IMR-90 (cell line): Measurements from ENCODE around the gene ADGRD2. TPM values are rescaled to one million over a fixed set of nuclear protein-coding genes. Genes with fewer than 3 reads are reported as not detected.

Source experiments
- ATAC-seq: fragments of 200-7000 bp; cut with Tn5 transposase; 2 replicates; pipeline ENCODE4 v1.9.1; 2020; ENCODE audit warnings: low read depth, mild to moderate bottlenecking, moderate library complexity
- BruUV-seq: library from RNA; stranded (reverse); fragments of 400-500 nt; replicated peaks from 2 replicates; lab custom pipeline; 2021; lab: Mats Ljungman, UMichigan
- CTCF ChIA-PET: fragments of 300-600 bp; formaldehyde crosslinking; extraction: SDS; loops from one replicate; lab custom pipeline; 2021; ENCODE audit warnings: antibody characterized with exemption; lab: Yijun Ruan, JAX
- POLR2A ChIA-PET: fragments of 300-600 bp; sonication (Branson Sonifier 250); formaldehyde crosslinking; loops from one replicate; lab custom pipeline; 2022; ENCODE audit warnings: antibody characterized with exemption; ENCODE audit not compliant: unreplicated experiment; lab: Charles Lee
- DNase-seq: peaks from one replicate; pipeline ENCODE4 v3.0.0; 2013
- H2AFZ ChIP-seq: replicated peaks from 2 replicates; pipeline ENCODE3; 2013; ENCODE audit warnings: low read length, mild to moderate bottlenecking; ENCODE audit not compliant: poor library complexity
- H2AK5ac ChIP-seq: 2 replicates; pipeline ENCODE4 v1.6.1; 2013; ENCODE audit warnings: low read depth, low read length, inconsistent platforms
- H2AK9ac ChIP-seq: replicated peaks from 2 replicates; pipeline ENCODE3; 2013; ENCODE audit warnings: mild to moderate bottlenecking, low read depth, low read length, moderate library complexity; ENCODE audit not compliant: poor library complexity
- H2BK120ac ChIP-seq: 2 replicates; pipeline ENCODE4 v1.6.1; 2013; ENCODE audit warnings: low read depth, low read length, inconsistent platforms
- H2BK15ac ChIP-seq: 3 replicates; pipeline ENCODE4 v1.6.1; 2013; ENCODE audit warnings: low read depth, low read length, inconsistent platforms
- H2BK20ac ChIP-seq: 2 replicates; pipeline ENCODE4 v1.6.1; 2013; ENCODE audit warnings: low read depth, mild to moderate bottlenecking, inconsistent platforms, low read length, moderate library complexity
- H2BK5ac ChIP-seq: 2 replicates; pipeline ENCODE4 v1.6.1; 2013; ENCODE audit warnings: mild to moderate bottlenecking, low read depth, low read length, inconsistent platforms; ENCODE audit not compliant: poor library complexity, severe bottlenecking
- H3K14ac ChIP-seq: replicated peaks from 2 replicates; pipeline ENCODE4 v1.6.1; 2013; ENCODE audit warnings: low read depth, low read length, inconsistent platforms
- H3K18ac ChIP-seq: 2 replicates; pipeline ENCODE4 v1.6.1; 2013; ENCODE audit warnings: low read depth, low read length, control low read depth
- H3K23ac ChIP-seq: 2 replicates; pipeline ENCODE4 v1.6.1; 2013; ENCODE audit warnings: low read depth, low read length, inconsistent platforms
- H3K27ac ChIP-seq: 2 replicates; pipeline ENCODE4 v1.5.1; 2013; ENCODE audit warnings: mild to moderate bottlenecking, control low read depth, low read length; ENCODE audit not compliant: insufficient read depth
- H3K27me3 ChIP-seq: 2 replicates; pipeline ENCODE4 v1.6.1; 2013; ENCODE audit warnings: low read length; ENCODE audit not compliant: control insufficient read depth, insufficient read depth
- H3K36me3 ChIP-seq: 2 replicates; pipeline ENCODE4 v1.6.1; 2013; ENCODE audit warnings: low read length, mixed read lengths; ENCODE audit not compliant: control insufficient read depth, insufficient read depth
- H3K4ac ChIP-seq: 2 replicates; pipeline ENCODE4 v1.6.1; 2013; ENCODE audit warnings: low read depth, low read length, inconsistent platforms
- H3K4me1 ChIP-seq: 2 replicates; pipeline ENCODE4 v1.6.1; 2013; ENCODE audit warnings: low read length, mixed read lengths; ENCODE audit not compliant: control insufficient read depth, insufficient read depth
- H3K4me2 ChIP-seq: 2 replicates; pipeline ENCODE4 v1.6.1; 2013; ENCODE audit warnings: low read depth, mild to moderate bottlenecking, control low read depth, low read length, moderate library complexity
- H3K4me3 ChIP-seq: 2 replicates; pipeline ENCODE4 v1.5.1; 2013; ENCODE audit warnings: low read depth, mild to moderate bottlenecking, control low read depth, low read length, moderate library complexity; ENCODE audit not compliant: insufficient read depth
- H3K56ac ChIP-seq: 2 replicates; pipeline ENCODE4 v1.6.1; 2013; ENCODE audit warnings: low read length, inconsistent platforms; ENCODE audit not compliant: insufficient read depth; ENCODE audit errors: extremely low read depth
- H3K79me1 ChIP-seq, 2 experiments: 2 replicates each; pipeline ENCODE4 v1.6.1; 2013; ENCODE audit warnings: low read length in 2 of 2, inconsistent platforms in 1 of 2, low read depth in 1 of 2
- H3K9ac ChIP-seq: 2 replicates; pipeline ENCODE4 v1.6.1; 2013; ENCODE audit warnings: low read depth, low read length, control low read depth
- H3K9me1 ChIP-seq: 2 replicates; pipeline ENCODE4 v1.6.1; 2013; ENCODE audit warnings: low read length, inconsistent platforms; ENCODE audit not compliant: insufficient read depth
- H3K9me3 ChIP-seq: 2 replicates; pipeline ENCODE4 v1.6.1; 2013; ENCODE audit warnings: low read length; ENCODE audit not compliant: control insufficient read depth, insufficient read depth
- H4K20me1 ChIP-seq: 2 replicates; pipeline ENCODE4 v1.6.1; 2013; ENCODE audit warnings: low read length, inconsistent platforms; ENCODE audit not compliant: insufficient read depth
- H4K5ac ChIP-seq: 2 replicates; pipeline ENCODE4 v1.6.1; 2013; ENCODE audit warnings: mild to moderate bottlenecking, low read depth, low read length, control low read depth
- H4K8ac ChIP-seq, 2 experiments: 2 replicates each; pipeline ENCODE4 v1.6.1; 2013; ENCODE audit warnings: low read depth in 2 of 2, low read length in 2 of 2, control low read depth in 1 of 2, inconsistent platforms in 1 of 2
- H4K91ac ChIP-seq: 2 replicates; pipeline ENCODE4 v1.6.1; 2013; ENCODE audit warnings: low read depth, low read length, inconsistent platforms; ENCODE audit not compliant: insufficient read depth
- BHLHE40 ChIP-seq: fragments of 150-350 bp; IDR thresholded peaks from 2 replicates; pipeline ENCODE4 v1.6.1; 2016; ENCODE audit warnings: mild to moderate bottlenecking, low read depth, low read length
- CEBPB ChIP-seq: IDR thresholded peaks from 2 replicates; pipeline ENCODE4 v1.6.1; 2012; ENCODE audit warnings: low read depth, low read length, improper control_type of control experiment
- CTCF ChIP-seq: conservative IDR thresholded peaks from 2 replicates; pipeline ENCODE4 v1.5.1; 2012; ENCODE audit warnings: mild to moderate bottlenecking, low read depth, low read length, improper control_type of control experiment
- ELK1 ChIP-seq: fragments of 150-350 bp; IDR thresholded peaks from 2 replicates; pipeline ENCODE4 v1.6.1; 2016; ENCODE audit warnings: low read depth, mild to moderate bottlenecking, low read length, moderate library complexity, borderline replicate concordance
- FOS ChIP-seq: fragments of 150-350 bp; IDR thresholded peaks from 2 replicates; pipeline ENCODE4 v1.6.1; 2016; ENCODE audit warnings: low read depth, low read length
- MAFK ChIP-seq: IDR thresholded peaks from 2 replicates; pipeline ENCODE4 v1.6.1; 2012; ENCODE audit warnings: low read depth, low read length, improper control_type of control experiment
- MAZ ChIP-seq: IDR thresholded peaks from 2 replicates; pipeline ENCODE4 v1.6.1; 2012; ENCODE audit warnings: low read depth, mild to moderate bottlenecking, low read length, improper control_type of control experiment, moderate library complexity, borderline replicate concordance
- MXI1 ChIP-seq: IDR thresholded peaks from 2 replicates; pipeline ENCODE4 v1.6.1; 2012; ENCODE audit warnings: low read depth, mild to moderate bottlenecking, low read length, moderate library complexity, borderline replicate concordance
- POLR2A ChIP-seq: IDR thresholded peaks from 2 replicates; pipeline ENCODE4 v1.6.1; 2012; ENCODE audit warnings: mild to moderate bottlenecking, low read depth, low read length
- RAD21 ChIP-seq: IDR thresholded peaks from 2 replicates; pipeline ENCODE4 v1.6.1; 2012; ENCODE audit warnings: low read length, improper control_type of control experiment
- RFX5 ChIP-seq: IDR thresholded peaks from 2 replicates; pipeline ENCODE4 v1.8.0; 2012; ENCODE audit warnings: low read depth, mild to moderate bottlenecking, low read length, moderate library complexity
- SMC3 ChIP-seq: fragments of 150-350 bp; IDR thresholded peaks from 2 replicates; pipeline ENCODE4 v1.6.1; 2016; ENCODE audit warnings: low read depth, mild to moderate bottlenecking, antibody characterized with exemption, low read length, moderate library complexity
- USF2 ChIP-seq: fragments of 150-350 bp; IDR thresholded peaks from 2 replicates; pipeline ENCODE4 v1.6.1; 2017; ENCODE audit warnings: mild to moderate bottlenecking, antibody characterized with exemption, low read length, low read depth
- WGBS, 2 experiments: methylation state at CpG; one replicate each; pipeline versions ENCODE4 v1.1.5 to v1.1.7; 2013; ENCODE audit warnings: missing lambda C conversion rate in 2 of 2; ENCODE audit not compliant: insufficient read length in 1 of 2; ENCODE audit errors: extremely low coverage in 2 of 2; 5-methylcytosine and 5-hydroxymethylcytosine counted together
- dilution Hi-C: fragments of 300-500 bp; cut with HindIII; formaldehyde crosslinking; loops from one replicate; pipeline ENCODE4 v1.14.3; 2018; ENCODE audit warnings: low sequenced_read_pairs; ENCODE audit not compliant: unreplicated experiment
- in situ Hi-C: fragments of 300-500 bp; cut with MboI; formaldehyde crosslinking; loops from 3 replicates; pipeline ENCODE4 v1.14.3; 2019; ENCODE audit warnings: low sequenced_read_pairs, inconsistent platforms, mixed read lengths
- intact Hi-C: fragments of 100-400 bp; cut with micrococcal nuclease; formaldehyde crosslinking; loops from 2 replicates; pipeline ENCODE4 v1.10.0; 2022
- polyA plus RNA-seq, 3 experiments: library from polyadenylated mRNA; depleted of rRNA; stranded (reverse); fragments of >200 nt; gene quantifications; 2 replicates each; pipeline ENCODE4 v1.2.3, GENCODE V29; 2012; ENCODE audit warnings: low replicate concordance in 1 of 3
- total RNA-seq: library from RNA; depleted of rRNA; stranded (reverse); fragments of >200 nt; gene quantifications from 2 replicates; pipeline ENCODE4 v1.2.3, GENCODE V29; 2012

Gene ADGRD2
- total and polyA plus RNA-seq, 2 of the 4 experiments (the other 2 are of a cell fraction), result not detected

GRCh38 chr9:124514125-124514524 lies 63.9 kb downstream of the ADGRD2 start:
- H3K14ac ChIP-seq, result no peak overlapping the region
- no peaks in the 10 kb centered on the region for H4K20me1 ChIP-seq
- TF ChIP-seq MAFK (no peak), BHLHE40 (no peak), POLR2A (no peak), RFX5 (no peak), CTCF (no peak), FOS (no peak), SMC3 (no peak), CEBPB (no peak), USF2 (no peak), MAZ (no peak), MXI1 (no peak), ELK1 (no peak), RAD21 (no peak)
- peaks cover 55% of the 10 kb centered on the region for H3K27me3 ChIP-seq
- no peaks in the 10 kb centered on the region for H3K9me3 ChIP-seq
- H2BK120ac ChIP-seq, result no peak overlapping the region
- in situ Hi-C loops, result no loop called here
- ATAC-seq (no peak), DNase-seq (no peak)
- H2AK5ac ChIP-seq, result no peak overlapping the region
- H3K18ac ChIP-seq, result no peak overlapping the region
- no peaks in the 10 kb centered on the region for H3K9me1 ChIP-seq
- 87% methylated on average over 3 of the region's 4 CpGs; no CpG with 5 or more reads in 1 of the 2 experiments for WGBS, 2 experiments
- H3K56ac ChIP-seq, result no peak overlapping the region
- ChIA-PET CTCF (no interaction called here), POLR2A (no interaction called here)
- H3K23ac ChIP-seq, result no peak overlapping the region
- H3K4me2 ChIP-seq, result no peak overlapping the region
- H2AFZ ChIP-seq, result no peak overlapping the region
- H4K5ac ChIP-seq, result no peak overlapping the region
- BruUV-seq, result no TSS peak
- H3K27ac ChIP-seq, result no peak overlapping the region
- no peaks in the 10 kb centered on the region; the same call in 1 of the 2 replicates for H3K4me1 ChIP-seq
- H2BK20ac ChIP-seq, result no peak overlapping the region
- dilution Hi-C loops, result no loop called here
- intact Hi-C loops, result no loop called here
- no peak overlapping the region for H3K9ac ChIP-seq
- H2AK9ac ChIP-seq, result no peak overlapping the region
- no peaks in the 10 kb centered on the region for H3K36me3 ChIP-seq
- no peak overlapping the region for H4K8ac ChIP-seq
- no peak overlapping the region for H3K4ac ChIP-seq
- H4K91ac ChIP-seq, result no peak overlapping the region
- no peak overlapping the region for H2BK5ac ChIP-seq
- H2BK15ac ChIP-seq, result no peak overlapping the region
- H3K79me1 ChIP-seq, result no peaks in the 10 kb centered on the region
- H3K4me3 ChIP-seq, result no peak overlapping the region
